Left ventricle myocardium inferior (tissue), 1 donor: ENCODE measurements around the gene ODAD3. TPM values are rescaled to one million over a fixed set of nuclear protein-coding genes. Genes with fewer than 3 reads are reported as not detected.

ENCODE experiments used
- DNase-seq: peaks from one replicate; pipeline ENCODE4 v3.0.0-alpha.2; 2020
- H3K27ac ChIP-seq: fragments of 200-600 bp; replicated peaks from 2 replicates; pipeline ENCODE4 v1.8.0; 2021
- H3K27me3 ChIP-seq: fragments of 200-600 bp; 2 replicates; pipeline ENCODE4 v1.8.0; 2021; ENCODE audit warnings: low read depth
- H3K36me3 ChIP-seq: fragments of 200-600 bp; 2 replicates; pipeline ENCODE4 v1.8.0; 2021
- H3K4me1 ChIP-seq: fragments of 200-600 bp; 2 replicates; pipeline ENCODE4 v1.8.0; 2021
- H3K4me3 ChIP-seq: fragments of 200-600 bp; 2 replicates; pipeline ENCODE4 v1.8.0; 2021; ENCODE audit warnings: mild to moderate bottlenecking, moderate library complexity
- H3K9me3 ChIP-seq: fragments of 200-600 bp; replicated peaks from 2 replicates; pipeline ENCODE4 v1.8.0; 2021
- CTCF ChIP-seq: fragments of 200-600 bp; IDR thresholded peaks from 2 replicates; pipeline ENCODE4 v1.8.0; 2021; ENCODE audit warnings: antibody characterized with exemption, mild to moderate bottlenecking, borderline replicate concordance
- intact Hi-C: fragments of 100-400 bp; cut with micrococcal nuclease; formaldehyde crosslinking; loops from one replicate; pipeline ENCODE4 v1.11.0; 2022
- total RNA-seq: library from RNA; stranded (reverse); fragmentation: NEBNext Ultra II Directional; extraction: Animal tissue kit (Norgen Biotek cat#: 25700); gene quantifications from one replicate; pipeline ENCODE4 v1.2.1, GENCODE V29; 2021
- donor health status: DM: no; HTN: yes; CAD: no; lungs with severe emphysema.

ODAD3 gene
- total RNA-seq, 1 donor from 2014 or later, result 0.77 TPM

GRCh38 chr19:11401808-11402543 is 32.9 kb downstream of the ODAD3 start:
- Histone ChIP-seq H3K9me3 (no peaks in the 10 kb centered on the region), H3K4me3 (no peak overlapping the region), H3K27ac (no peak overlapping the region), H3K36me3 (peaks cover 2% of the 10 kb centered on the region), H3K4me1 (peaks cover 17% of the 10 kb centered on the region), H3K27me3 (peaks cover 12% of the 10 kb centered on the region)
- intact Hi-C loops, result no loop called here
- TF ChIP-seq CTCF, result no peak
- DNase-seq, result no peak

- Histone ChIP-seq H3K9me3 (no peaks in the 10 kb centered on the region), H3K27me3 (peaks cover under 1% of the 10 kb centered on the region), H3K27ac (no peak overlapping the region), H3K4me3 (no peak overlapping the region), H3K4me1 (peaks cover 12% of the 10 kb centered on the region), H3K36me3 (peaks cover 2% of the 10 kb centered on the region)
- no peak for DNase-seq
- intact Hi-C loops, result no loop called here
- TF ChIP-seq CTCF, result no peak
Observed at GRCh38 chr19:11400798-11401197, 34.1 kb downstream of the ODAD3 start.

- DNase-seq, result no peak
- Histone ChIP-seq H3K4me1 (peaks cover 5% of the 10 kb centered on the region), H3K36me3 (peaks cover 2% of the 10 kb centered on the region), H3K4me3 (no peak overlapping the region), H3K9me3 (no peaks in the 10 kb centered on the region), H3K27me3 (no peaks in the 10 kb centered on the region), H3K27ac (no peak overlapping the region)
- TF ChIP-seq CTCF, result no peak
- intact Hi-C loops, result no loop called here
Observed at GRCh38 chr19:11399667-11400066, 35.3 kb downstream of the ODAD3 start.

- Histone ChIP-seq H3K27ac (no peak overlapping the region), H3K36me3 (peaks cover 2% of the 10 kb centered on the region), H3K4me3 (no peak overlapping the region), H3K9me3 (no peaks in the 10 kb centered on the region), H3K4me1 (no peaks in the 10 kb centered on the region), H3K27me3 (peaks cover 4% of the 10 kb centered on the region)
- TF ChIP-seq CTCF, result no peak
- intact Hi-C loops, result no loop called here
- DNase-seq, result no peak
Observed at GRCh38 chr19:11397089-11397610, 37.8 kb downstream of the ODAD3 start.

- H3K27ac ChIP-seq, result no peak overlapping the region
- H3K4me1 ChIP-seq, result no peaks in the 10 kb centered on the region
- no peak for TF ChIP-seq CTCF
- H3K9me3 ChIP-seq, result peaks cover 10% of the 10 kb centered on the region
- H3K4me3 ChIP-seq, result no peak overlapping the region
- no peaks in the 10 kb centered on the region for H3K36me3 ChIP-seq
- H3K27me3 ChIP-seq, result peaks cover 4% of the 10 kb centered on the region
- intact Hi-C loops, result no loop called here
- no peak for DNase-seq
Observed at GRCh38 chr19:11390933-11391680, 43.8 kb downstream of the ODAD3 start.
